Effector CD8-positive, alpha-beta T cell (primary cell): ENCODE results near the gene PIP5K1B.
"Not testable (repeated sequence)": the region's sequence is repeated elsewhere in the genome, so short reads cannot be mapped to it uniquely, and the experiment has no call there.

Experiments
- DNase-seq: peaks from one replicate; lab custom pipeline; 2025; lab: John Stamatoyannopoulos, UW
- total RNA-seq, 4 experiments: gene quantifications; one replicate each; lab custom pipeline; 2026; lab: John Stamatoyannopoulos, UW

PIP5K1B gene
- 0.24 to 0.54 (median 0.32) reads per million in 4 experiments for total RNA-seq

- DNase-seq: no peak
Measured at GRCh38 chr9:68704814-68705530, at the start of gene PIP5K1B. PIP5K1B (plus strand) TSS chr9:68705240; CDS start chr9:68822615, 117,375 bp downstream.

GRCh38 chr9:68664036-68664435, 41.0 kb upstream of the PIP5K1B start:
- no peak for DNase-seq

- no peak for DNase-seq
Measured at GRCh38 chr9:68668127-68668526, 36.9 kb upstream of the PIP5K1B start.

- no peak for DNase-seq
Measured at GRCh38 chr9:68669218-68669617, 35.8 kb upstream of the PIP5K1B start.

GRCh38 chr9:68672215-68672614, 32.8 kb upstream of the PIP5K1B start:
- no peak for DNase-seq

DNA sequence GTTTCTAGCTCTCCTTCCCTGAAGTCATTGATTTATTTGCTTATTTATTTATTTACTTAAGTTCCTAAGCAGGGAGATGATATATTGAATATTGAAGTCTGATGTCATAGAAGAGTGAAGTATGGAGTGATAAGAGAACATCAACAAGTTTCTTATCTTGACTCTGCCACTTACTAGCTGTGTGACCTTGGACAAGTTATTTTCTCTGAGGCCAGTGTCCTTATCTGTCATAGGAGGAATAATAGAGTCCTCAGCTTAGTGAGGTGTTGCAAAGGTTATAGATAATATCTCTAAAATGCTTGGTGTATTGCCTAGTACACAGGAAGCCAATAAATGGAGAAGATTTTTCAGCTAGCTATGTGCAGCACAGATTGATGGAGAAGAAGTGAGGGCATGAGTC, 32.4 kb upstream of the PIP5K1B start:
- DNase-seq: no peak

- no peak for DNase-seq
Measured at GRCh38 chr9:68678430-68678829, 26.6 kb upstream of the PIP5K1B start.

DNA sequence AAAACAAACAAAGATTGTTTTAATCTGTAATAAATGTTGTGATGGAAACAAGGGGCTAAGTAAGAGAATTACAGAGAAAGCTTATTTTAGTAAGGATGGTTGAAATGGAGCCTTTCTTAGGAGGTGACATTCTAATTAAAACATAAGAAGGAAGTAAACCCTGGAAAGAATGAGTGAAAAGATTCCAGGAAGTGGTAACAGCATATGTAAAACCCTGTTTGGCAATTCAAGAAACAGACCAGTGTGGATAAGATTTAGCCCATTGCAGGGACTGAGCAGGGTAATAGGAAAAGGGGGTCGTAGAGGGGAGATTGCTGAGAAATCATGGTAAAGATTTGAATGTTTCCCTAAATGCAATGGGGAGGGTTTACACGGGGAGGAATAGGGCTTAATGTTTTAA, 21.6 kb upstream of the PIP5K1B start:
- DNase-seq: no peak

DNA sequence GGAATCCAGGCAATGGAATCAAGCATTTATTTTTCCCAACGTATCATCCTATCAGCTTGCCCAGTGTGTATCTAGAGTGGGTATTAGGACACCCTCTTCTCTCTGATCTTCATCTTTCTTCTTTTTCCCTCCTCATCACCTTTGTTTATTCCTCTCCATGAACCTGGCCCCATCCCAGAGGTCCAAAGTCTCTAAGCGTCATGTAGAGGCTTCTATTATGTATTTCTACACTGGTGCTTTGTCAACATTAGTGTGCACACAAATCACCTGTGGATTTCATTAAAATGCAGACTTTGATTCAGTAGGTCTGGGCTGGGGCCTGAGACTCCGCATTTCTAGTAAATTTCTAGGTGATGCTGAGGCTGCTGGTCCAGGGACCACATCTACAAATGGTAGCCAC, 19.8 kb upstream of the PIP5K1B start:
- no peak for DNase-seq

DNA sequence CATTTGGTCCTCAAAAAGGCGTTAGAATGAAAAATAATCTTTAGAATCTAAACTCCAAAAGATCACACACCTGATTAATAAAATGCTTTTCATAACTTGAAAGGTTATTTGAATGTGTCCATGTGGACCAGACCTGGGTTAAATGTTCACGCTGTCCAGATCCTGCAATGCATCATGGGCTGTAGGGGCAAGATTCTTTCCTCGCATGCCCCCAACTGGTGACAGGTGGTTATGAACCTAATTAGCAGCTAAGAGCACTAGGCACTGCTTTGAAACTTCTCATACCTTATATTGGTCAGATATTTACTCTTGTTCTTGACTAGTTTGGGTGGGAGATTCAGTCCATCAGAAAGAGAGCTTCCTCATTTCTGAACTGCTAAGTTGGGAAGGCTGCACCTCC, 19.3 kb upstream of the PIP5K1B start:
- DNase-seq: no peak

DNA sequence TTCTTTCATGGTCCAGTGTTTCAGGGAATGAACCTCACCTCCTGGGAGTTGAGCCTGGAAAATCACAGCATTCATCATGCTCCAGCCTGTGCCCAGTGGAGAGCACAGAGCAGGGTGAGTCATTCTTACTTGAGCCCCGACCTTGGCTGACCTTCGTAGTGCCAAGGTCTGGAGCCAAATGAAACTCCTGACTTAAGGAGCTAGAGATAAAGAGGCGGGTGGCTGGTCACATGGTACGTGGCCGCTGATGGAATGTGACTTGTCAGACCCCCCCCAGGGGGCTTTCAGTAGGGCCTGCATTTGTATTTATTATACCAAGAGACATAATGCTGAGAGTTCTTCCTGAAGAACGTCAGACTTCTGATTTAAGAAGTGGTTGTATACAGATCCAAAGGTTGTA, 15.0 kb upstream of the PIP5K1B start:
- DNase-seq: no peak

DNA sequence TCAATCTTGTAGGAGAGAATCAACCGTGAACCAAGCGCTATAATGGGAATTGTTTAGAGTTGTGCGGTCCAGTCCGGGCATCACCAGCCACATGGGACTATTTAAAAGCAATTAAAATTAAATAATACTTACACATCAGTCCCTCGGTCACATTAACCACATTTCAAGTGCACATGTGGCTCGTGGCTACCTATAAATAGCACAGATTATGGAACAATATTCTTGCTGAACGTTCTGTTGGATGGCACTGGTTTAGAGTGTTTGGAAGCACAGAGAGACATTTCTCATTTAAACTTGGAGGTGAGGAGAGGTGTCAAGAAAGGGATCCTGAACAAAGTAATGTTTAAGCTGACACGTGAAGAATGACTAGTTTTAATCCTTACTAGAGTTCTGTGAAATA, 12.5 kb upstream of the PIP5K1B start:
- DNase-seq: no peak

DNA sequence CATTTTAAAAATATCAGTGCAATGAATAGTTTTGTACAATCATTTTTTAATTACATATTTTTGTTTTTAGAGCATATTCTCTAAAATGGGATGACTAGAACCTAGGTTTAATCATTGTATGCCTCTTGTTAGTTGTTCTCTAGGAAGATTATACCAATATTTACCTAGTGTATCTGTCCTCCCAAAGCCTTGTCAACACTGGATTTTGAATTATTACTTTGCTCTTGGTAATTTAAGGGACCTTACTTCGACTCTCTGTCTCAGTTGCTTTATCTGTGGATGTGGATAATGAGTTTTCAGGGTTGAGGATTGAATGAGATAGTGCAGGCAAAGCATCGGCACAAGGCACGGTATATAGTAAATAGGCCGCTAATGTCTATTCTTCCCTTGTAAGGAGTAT, 10.9 kb upstream of the PIP5K1B start:
- no peak for DNase-seq

DNA sequence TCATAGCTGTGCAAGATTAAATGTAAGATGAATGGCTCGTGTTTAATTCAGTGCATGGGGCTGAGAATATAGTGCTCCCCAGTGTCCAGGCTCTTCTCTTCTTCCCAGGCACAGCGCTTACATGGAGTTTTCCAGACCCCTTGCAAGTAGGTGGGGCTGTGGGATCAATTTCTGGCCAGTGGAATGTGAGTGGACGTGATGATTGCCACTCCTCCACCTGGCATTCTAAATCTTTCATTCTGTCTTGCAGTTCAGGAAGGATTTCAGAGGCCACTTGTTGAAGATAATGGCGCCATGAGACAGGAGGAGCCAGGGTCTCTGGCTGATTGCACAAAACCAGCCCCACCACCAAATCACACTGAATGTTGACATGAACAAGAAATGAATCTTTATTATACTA, 7.2 kb upstream of the PIP5K1B start:
- no peak for DNase-seq

GRCh38 chr9:68698943-68699509, 6.0 kb upstream of the PIP5K1B start:
- DNase-seq: no peak

DNA sequence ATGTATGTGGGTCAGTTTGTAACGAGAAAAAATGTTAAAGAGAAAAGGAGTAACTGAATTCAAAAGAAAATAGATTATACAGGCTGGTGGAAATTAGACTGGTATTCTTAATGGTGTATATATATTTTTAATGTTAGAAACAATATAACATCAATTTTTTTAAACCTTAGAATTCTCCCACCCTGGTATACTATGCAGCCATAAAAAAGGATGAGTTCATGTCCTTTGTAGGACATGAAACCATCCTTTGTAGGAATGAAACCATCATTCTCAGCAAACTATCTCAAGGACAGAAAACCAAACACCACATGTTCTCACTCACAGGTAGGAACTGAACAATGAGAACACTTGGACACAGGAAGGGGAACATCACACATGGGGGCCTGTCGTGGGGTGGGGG, 5.4 kb upstream of the PIP5K1B start:
- not testable (repeated sequence) for DNase-seq

DNA sequence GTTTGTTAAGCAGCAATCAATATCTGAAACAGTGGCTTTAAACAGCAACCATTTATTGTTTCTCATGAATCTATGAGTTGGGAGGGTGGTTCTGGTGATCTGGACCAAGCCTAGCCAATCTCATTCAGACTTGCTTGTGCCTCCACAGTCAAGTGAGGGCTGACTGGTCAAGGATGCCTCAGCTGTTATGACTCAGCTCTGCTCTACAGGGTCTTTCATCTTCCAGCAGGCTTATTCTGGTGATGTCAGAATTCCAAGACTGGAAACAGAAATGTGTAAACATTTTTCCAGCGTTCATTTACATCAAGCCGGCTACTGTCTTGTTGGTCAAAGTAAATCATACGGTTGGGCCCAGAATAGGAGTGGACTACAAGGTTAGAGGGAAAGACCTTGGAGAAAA, 2.5 kb upstream of the PIP5K1B start:
- DNase-seq: no peak

GRCh38 chr9:68703672-68704071, 1.4 kb upstream of the PIP5K1B start:
- no peak for DNase-seq

DNA sequence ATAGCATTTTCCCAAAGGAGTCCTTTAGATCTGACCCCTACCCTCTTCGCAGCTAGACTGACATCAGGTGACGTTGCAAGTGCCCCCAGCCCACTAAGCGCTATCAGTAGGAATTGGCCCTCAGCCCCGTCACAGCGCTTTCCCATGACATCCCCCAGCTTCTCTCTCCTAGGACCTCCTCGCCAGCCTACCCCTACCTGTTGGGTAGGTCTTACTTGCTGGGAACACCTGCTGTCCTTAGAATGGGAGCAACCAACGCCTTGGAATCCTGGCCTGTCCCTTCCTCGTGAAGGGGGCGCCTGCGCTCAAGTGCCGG, 584 bp upstream of the PIP5K1B start:
- DNase-seq: no peak

GRCh38 chr9:68705531-68706362, 707 bp downstream of the PIP5K1B start:
- DNase-seq: no peak

DNA sequence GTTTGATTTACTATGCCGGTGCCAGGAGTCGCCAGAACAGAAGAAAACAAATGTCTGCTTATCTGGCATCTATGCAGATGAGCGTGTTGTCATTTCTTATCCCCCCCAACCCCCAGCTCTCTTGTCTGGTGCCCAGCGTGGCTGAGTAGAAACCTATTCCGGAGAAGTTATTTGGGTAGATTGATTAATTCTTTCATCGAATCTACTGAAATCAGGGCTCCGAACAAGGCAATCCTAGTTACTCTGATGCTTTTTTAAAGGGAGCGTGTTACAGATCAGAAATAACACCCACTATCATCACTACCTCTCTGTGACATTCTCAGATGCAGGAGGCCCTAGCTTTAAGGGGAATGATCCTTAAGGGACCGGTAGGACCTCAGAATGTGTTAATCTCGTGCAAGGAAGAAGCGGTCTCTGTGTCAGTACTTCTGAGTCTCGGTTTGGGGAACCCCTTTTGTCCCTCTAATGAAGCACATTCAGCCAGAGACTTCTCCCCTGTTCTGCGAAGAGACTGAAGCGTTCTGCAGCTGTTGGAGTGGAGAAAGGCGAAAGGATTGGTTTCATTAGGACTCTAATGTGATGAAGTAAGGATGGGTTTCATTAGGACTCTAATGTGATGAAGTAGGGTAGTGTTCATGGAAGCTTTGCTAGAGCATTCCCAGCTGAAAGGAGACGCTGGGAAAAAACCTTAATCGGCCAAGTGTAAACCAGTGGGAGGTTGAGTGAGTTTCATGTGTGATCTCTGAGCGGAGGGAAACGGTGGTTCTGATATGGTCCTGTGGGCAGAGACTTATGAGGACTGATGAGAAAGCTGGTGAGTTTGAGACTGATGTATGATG, 1.5 kb downstream of the PIP5K1B start:
- DNase-seq: no peak

DNA sequence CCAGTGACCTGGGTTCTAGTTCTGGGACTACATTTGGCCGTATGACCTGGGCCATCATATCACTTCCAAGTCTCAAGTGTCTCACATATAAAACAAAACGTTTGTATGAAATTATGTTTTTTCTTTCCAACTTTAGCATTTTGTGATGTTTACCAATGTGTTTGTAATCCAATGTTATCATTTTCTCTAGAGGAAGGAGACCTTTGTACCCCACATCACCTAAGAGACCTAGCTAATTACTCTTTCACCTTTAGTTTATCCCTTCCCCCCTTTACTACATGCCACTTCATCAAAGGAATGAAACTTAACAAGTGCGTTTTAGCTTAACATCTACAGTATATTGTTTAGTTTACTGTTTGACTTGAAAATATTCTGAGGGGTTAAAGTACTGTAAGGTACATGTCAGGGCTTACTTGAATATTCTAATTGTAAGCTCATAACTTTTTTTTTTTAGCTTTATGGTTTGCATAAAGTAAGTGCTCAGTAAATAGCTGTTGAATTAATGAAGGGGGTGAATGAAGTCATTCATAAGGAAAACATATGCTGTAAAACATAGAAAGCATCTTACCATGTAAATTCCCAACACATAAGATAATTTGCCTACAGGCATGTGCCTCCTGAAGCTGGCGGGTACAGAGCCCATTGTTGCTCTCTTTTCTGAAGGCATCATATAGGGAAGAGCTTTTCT, 2.9 kb downstream of the PIP5K1B start:
- DNase-seq: no peak
